ACC112 (cell line): ENCODE results near the gene NBPF1.
"Not testable (repeated sequence)": the region's sequence is repeated elsewhere in the genome, so short reads cannot be mapped to it uniquely, and the experiment has no call there.

Source experiments
- H2AFZ ChIP-seq: fragments of 200-600 bp; sonication (generic); one replicate; pipeline ENCODE4 v1.6.0; 2017; ENCODE audit warnings: antibody characterized with exemption, low read length; ENCODE audit not compliant: unreplicated experiment
- H3K27ac ChIP-seq: fragments of 200-600 bp; sonication (generic); 2 replicates; pipeline ENCODE4 v1.5.1; 2014; ENCODE audit warnings: low read depth, mild to moderate bottlenecking, antibody characterized with exemption, low read length, moderate library complexity
- H3K27me3 ChIP-seq: fragments of 200-600 bp; sonication (generic); 2 replicates; pipeline ENCODE4 v1.6.1; 2014; ENCODE audit warnings: mild to moderate bottlenecking, antibody characterized with exemption, low read length, moderate library complexity, mixed read lengths; ENCODE audit not compliant: insufficient read depth
- H3K36me3 ChIP-seq: fragments of 200-600 bp; sonication (generic); 2 replicates; pipeline ENCODE4 v1.6.1; 2016; ENCODE audit warnings: mild to moderate bottlenecking, antibody characterized with exemption, low read length, moderate library complexity, mixed read lengths; ENCODE audit not compliant: insufficient read depth
- H3K4me1 ChIP-seq: fragments of 200-600 bp; sonication (generic); one replicate; pipeline ENCODE4 v1.6.1; 2016; ENCODE audit warnings: low read length, mixed read lengths; ENCODE audit not compliant: insufficient read depth, unreplicated experiment, control insufficient read depth
- H3K4me3 ChIP-seq: fragments of 200-600 bp; sonication (generic); 2 replicates; pipeline ENCODE4 v1.5.1; 2014; ENCODE audit warnings: mild to moderate bottlenecking, low read depth, low read length
- H3K79me2 ChIP-seq: fragments of 200-600 bp; sonication (generic); one replicate; pipeline ENCODE4 v1.6.0; 2016; ENCODE audit warnings: low read length; ENCODE audit not compliant: control insufficient read depth, unreplicated experiment, insufficient read depth

The NBPF1 gene

DNA sequence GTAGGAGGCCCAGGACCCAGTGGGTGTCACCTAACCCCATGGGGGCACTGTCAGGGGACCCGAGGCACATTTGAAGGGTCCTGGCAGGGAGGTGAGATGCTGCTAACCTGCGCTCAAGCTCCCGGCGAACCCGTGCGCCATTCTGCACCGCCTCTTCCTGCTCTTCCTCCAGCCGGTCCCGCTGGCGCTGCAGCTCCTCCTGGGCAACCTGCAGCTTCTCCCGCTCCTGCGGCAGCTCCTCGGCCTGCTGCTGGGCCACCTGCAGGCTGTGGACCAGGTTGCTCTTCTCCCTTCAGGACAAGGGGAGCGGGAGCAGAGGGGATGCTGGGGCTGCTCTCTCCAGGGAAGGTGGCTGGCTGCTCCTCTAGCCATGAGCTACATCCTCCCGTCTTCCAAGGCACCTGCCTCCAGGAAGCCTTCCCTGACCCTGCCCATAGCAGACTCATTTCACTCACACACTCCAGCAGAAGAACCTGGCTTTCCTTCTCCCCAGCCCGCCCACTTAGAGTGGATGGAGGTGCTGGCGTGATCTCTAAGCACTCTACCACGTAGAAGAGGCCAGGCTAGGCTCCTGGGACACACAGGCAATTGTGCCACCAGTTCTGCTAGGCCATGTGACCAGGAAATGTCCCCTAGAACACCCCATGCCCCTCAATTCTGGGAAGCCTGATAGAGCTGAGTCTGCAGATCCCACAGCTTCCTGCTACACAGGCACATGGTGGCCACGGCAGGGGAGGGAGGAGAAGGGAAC lies 15.2 kb upstream of the NBPF1 start:
- Histone ChIP-seq H3K4me3 (no peak overlapping the region), H3K27ac (no peak overlapping the region), H3K4me1 (no peaks in the 10 kb centered on the region), H3K36me3 (peaks cover 13% of the 10 kb centered on the region; the same call in 1 of the 2 replicates), H2AFZ (no peak overlapping the region), H3K27me3 (no peaks in the 10 kb centered on the region), H3K79me2 (no peaks in the 10 kb centered on the region)

DNA sequence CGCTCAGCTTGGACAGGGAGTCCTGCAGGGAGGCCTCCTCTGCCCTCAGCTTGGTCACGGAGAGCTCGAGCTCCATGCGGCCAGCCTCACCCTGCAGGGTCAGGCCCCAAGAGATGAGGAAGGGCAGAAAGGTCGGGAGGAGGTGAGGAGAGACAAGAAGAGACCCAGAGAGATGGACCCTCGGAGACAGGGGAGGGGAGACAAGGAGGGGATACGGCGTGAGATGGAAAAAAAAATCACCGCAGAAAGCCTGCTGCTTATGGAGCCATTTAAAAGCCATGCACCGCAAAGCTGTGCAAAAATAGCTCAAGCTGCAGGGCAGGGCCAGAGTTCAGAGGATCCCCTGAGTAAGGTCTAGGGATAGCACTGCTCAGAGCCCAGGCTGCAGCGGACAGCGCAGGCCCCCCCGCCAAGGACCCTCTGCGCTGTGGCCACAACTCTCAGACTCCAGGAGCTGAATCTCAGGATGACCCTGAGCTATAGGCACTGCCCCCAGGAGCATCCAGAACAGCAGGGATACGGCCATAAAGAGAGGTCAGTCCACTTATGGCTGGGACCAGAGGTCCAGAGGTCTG lies 13.1 kb upstream of the NBPF1 start:
- H3K4me1 ChIP-seq, H2AFZ ChIP-seq, H3K27ac ChIP-seq, H3K79me2 ChIP-seq, H3K36me3 ChIP-seq, H3K27me3 ChIP-seq, H3K4me3 ChIP-seq: not testable (repeated sequence)

DNA sequence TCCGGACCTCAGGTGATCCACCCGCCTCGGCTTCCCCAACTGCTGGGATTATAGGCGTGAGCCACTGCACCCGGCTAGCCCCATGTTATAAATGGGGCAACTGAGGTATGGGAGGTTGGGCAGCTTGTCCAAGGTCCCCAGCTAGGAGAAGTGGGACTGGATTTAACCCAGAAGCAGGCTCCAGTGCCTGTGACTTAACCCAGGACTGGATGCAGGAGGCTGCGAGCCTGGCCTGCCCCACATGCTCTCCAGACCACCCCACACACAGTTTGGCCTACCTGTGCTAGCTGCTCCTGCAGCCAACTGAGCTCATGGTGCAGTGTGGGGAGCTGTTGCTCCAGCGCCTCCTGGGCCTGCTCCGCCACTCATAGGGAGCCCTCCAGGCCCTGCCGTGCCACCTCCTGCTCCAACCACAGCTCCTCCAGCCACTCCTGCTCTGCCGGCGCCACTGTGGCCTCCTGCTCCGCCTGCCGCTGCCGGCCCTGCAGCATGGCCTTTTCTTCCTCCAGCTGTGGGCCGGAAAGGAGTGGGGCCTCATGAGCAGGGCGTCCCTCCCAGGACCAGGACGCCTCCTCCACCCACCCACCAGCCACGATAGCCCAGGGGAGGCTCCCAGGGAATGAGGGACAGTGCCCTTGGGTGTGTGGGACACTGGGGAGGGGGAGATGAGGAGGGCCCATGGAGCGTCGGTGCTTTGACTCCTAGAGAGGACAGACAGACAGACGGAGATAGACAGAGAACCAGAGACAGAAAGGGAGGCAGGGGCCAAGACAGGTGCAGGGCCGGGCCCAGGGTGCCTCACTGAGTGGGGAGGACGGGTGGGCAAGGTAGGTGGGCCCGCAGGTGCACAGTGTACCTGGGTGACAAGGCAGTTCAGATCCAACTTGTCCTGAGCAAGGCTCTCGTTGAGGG lies 12.4 kb upstream of the NBPF1 start:
- Histone ChIP-seq H3K27ac (no peak overlapping the region), H3K27me3 (no peaks in the 10 kb centered on the region), H3K79me2 (no peaks in the 10 kb centered on the region), H3K36me3 (peaks cover 8% of the 10 kb centered on the region; the same call in 1 of the 2 replicates), H3K4me1 (peaks cover 2% of the 10 kb centered on the region), H3K4me3 (no peak overlapping the region), H2AFZ (no peak overlapping the region)

DNA sequence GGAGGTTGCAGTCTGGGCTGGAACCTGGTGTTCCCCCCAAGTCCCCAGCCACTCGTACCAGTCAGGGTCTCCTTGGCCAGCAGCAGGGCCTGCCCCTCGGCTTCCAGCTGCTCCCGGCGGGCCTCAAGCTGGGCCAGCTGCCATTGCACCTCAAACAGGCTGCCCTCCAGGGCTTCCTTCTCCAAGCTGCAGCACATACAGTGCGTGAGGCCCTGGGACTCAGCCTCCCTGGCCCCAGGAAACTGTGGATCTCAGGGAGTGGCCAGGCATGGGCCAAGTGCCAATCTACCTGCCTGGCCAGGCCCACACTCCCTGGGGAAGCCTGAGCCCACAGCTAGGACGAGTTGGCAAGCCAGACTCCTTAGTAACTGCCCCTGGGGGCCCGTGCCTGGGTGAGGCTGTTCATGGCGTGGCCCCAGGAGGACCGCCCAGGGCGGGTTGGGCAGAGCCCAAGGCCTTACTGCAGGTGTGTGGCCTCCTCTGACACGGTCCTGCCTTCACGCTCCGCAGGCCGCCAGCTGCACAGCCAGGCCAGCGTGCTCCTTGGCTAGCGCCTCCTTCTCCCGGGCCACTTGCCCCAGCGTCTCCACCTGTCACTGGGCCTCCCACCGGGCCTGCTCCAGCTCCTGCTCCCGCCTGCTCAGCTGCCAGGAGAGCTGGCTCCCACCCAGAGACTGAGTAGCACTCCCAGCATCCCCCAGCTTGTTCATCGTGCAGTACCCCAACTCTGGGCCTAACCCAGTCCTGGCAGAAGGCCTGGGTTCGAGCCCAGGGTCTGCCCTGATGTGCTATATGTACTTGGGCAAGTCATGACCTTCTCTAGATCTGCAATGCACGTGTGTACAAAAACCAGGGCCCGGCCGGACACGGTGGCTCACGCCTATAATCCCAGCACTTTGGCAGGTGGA lies 10.7 kb upstream of the NBPF1 start:
- H3K79me2 ChIP-seq, H3K27me3 ChIP-seq, H3K36me3 ChIP-seq, H3K4me1 ChIP-seq, H3K4me3 ChIP-seq, H2AFZ ChIP-seq, H3K27ac ChIP-seq: not testable (repeated sequence)

DNA sequence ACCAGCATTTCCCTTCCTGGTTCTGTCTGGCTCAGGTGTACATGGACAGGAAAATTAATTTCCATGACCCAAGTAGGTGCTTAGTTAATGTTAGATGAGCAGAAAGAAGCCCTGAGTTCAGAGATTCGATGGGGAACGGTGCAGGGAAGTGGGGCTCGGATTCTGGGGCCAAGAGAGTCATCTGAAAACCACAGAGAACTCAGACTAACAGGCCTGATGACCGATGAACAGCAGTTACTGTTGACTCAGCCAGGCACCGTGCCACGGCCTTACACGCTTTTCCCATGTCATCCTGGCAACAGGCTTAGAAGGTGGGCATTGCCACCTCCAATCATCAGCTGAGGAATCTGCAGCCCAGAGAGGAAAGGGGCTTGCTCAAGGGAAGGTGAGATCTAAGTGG lies 10.0 kb upstream of the NBPF1 start:
- not testable (repeated sequence) for H3K79me2 ChIP-seq, H3K27ac ChIP-seq, H2AFZ ChIP-seq, H3K4me3 ChIP-seq, H3K4me1 ChIP-seq, H3K27me3 ChIP-seq, H3K36me3 ChIP-seq

DNA sequence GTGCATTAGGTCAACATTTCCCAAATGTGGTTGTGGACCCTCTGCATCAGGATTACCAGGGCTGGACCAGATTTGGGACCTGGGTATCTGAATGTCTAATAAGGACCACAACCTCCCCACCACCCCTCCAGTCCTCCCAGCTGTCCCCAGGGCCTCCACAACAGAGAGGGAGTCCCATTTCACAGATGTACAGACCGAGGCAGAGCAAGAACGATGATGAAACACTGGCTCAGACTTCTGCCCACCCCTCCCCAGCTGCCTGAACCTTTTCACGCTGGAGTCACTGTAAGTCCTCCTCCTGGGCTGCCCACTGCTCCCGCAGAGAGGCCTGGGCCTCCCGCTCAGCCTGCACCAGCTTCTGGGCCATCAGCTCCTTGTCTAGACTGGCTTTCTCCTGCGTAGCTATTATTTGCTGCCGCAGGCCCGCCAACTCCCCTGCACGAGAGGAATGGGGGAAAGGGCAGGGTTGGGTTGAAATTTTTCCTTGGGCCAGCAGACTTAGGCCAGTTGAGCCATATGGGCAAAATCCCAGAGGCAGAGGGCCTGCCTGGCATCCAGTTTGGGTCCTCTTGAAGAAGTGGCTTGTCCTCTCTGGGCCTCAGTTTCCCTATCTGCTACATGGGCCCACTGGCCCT lies 8.4 kb upstream of the NBPF1 start:
- not testable (repeated sequence) for H3K79me2 ChIP-seq, H3K4me3 ChIP-seq, H3K27me3 ChIP-seq, H3K27ac ChIP-seq, H2AFZ ChIP-seq, H3K4me1 ChIP-seq, H3K36me3 ChIP-seq

DNA sequence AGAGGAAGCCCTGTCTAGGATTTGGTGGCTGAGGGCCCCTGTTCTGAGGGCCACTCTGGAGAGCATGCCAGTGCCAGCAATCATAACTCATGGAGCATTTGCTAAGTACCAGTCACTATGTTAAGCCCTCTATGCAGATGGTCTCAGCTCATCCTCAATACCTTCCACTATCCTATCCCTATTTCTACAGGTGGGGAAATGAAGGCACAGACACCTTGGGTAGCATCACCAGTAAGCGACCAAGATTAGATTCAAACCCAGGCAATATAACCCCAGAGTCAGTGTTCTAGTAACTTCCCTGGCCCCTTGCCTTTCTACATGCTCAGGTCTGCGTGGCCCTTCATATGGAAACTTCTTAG lies 7.9 kb upstream of the NBPF1 start:
- H3K4me3 ChIP-seq: no peak overlapping the region
- peaks cover 5% of the 10 kb centered on the region; the same call in 1 of the 2 replicates for H3K36me3 ChIP-seq
- H3K79me2 ChIP-seq: no peaks in the 10 kb centered on the region
- peaks cover 5% of the 10 kb centered on the region for H3K4me1 ChIP-seq
- no peaks in the 10 kb centered on the region for H3K27me3 ChIP-seq
- no peak overlapping the region for H2AFZ ChIP-seq
- H3K27ac ChIP-seq: no peak overlapping the region

DNA sequence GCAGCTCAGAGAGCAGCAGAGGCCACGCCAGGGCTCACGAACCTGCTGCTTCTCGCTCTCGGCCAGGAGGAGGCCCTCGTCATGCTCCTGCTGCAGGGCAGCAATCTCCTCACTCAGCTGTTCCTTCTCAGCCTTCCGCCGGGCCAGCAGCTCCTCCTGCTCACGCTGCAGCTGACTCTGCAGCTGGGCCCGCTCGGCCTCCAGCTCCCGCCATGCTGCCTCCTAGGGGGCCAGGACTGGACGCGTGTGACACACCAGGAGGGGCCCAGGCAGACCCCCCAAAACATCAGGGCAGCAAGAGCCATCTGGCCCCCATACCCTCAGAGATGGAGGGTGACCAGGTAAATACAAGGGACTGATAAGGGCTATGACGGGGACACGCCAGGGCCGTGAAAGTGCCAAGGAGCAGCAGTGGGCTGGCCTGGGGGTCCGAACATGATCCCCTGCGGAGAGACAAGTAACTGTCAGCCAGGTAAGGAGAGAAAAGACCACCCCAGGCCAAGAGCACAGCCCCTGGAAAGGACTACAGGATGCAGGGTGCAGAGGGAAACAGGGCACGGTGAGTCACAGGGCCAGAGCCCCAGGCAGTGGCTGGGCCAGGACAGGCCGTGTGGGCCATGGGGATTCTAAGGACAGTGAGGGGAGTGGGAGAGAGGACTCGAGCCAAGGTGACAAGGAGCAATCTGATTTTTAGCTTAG lies 6.6 kb upstream of the NBPF1 start:
- H2AFZ ChIP-seq, H3K4me1 ChIP-seq, H3K79me2 ChIP-seq, H3K36me3 ChIP-seq, H3K27ac ChIP-seq, H3K4me3 ChIP-seq, H3K27me3 ChIP-seq: not testable (repeated sequence)

DNA sequence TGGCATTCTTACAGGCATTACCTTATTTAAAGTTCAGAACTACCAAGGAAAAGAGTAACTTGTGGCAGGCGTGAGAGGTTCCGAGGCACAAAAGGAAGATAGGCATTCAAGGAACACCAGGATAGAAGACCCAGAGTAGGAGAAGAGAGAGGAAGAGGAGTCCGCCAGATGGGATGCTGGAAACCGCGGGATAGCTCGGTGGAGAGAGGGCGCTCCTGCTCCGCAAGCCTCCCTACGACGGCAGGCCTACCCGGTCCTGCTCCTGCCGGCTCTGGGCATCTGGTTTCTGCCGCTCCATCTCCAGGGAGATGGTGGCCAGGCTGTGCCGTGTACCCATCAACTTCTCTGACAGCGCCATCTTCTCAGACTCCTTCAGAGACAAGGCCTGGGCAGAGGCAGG lies 5.4 kb upstream of the NBPF1 start:
- H3K36me3 ChIP-seq: no peaks in the 10 kb centered on the region
- no peaks in the 10 kb centered on the region for H3K79me2 ChIP-seq
- no peaks in the 10 kb centered on the region for H3K27me3 ChIP-seq
- no peak overlapping the region for H2AFZ ChIP-seq
- no peak overlapping the region for H3K4me3 ChIP-seq
- peaks cover 11% of the 10 kb centered on the region for H3K4me1 ChIP-seq
- H3K27ac ChIP-seq: no peak overlapping the region
